DND-41 (cell line): ENCODE results near the gene ERAP2.

Experiments
- ATAC-seq: fragments of 200-7000 bp; cut with Tn5 transposase; 3 replicates; pipeline ENCODE4 v1.9.1; 2021; ENCODE audit warnings: low read depth; ENCODE audit not compliant: insufficient read depth
- DNase-seq: peaks from one replicate; pipeline ENCODE4 v3.0.0-alpha.2; 2020
- H2AFZ ChIP-seq: 2 replicates; pipeline ENCODE4 v1.6.0; 2012; ENCODE audit warnings: low read depth, low read length
- H3K27ac ChIP-seq: 2 replicates; pipeline ENCODE4 v1.5.1; 2012; ENCODE audit warnings: low read length, inconsistent platforms
- H3K27me3 ChIP-seq: fragments of 200-600 bp; sonication (generic); 2 replicates; pipeline ENCODE4 v1.6.0; 2012; ENCODE audit warnings: low read length, mild to moderate bottlenecking, inconsistent platforms; ENCODE audit not compliant: insufficient read depth, poor library complexity
- H3K36me3 ChIP-seq: 2 replicates; pipeline ENCODE4 v1.5.1; 2012; ENCODE audit warnings: low read length, inconsistent platforms; ENCODE audit not compliant: insufficient read depth
- H3K4me1 ChIP-seq: 2 replicates; pipeline ENCODE4 v1.5.1; 2012; ENCODE audit warnings: mild to moderate bottlenecking, low read length; ENCODE audit not compliant: insufficient read depth
- H3K4me2 ChIP-seq: 2 replicates; pipeline ENCODE4 v1.6.0; 2012; ENCODE audit warnings: mild to moderate bottlenecking, moderate library complexity, low read length, inconsistent platforms; ENCODE audit not compliant: insufficient read depth
- H3K4me3 ChIP-seq, 2 experiments: fragments of 200-600 bp in 1 of 2; shearing (Covaris generic) in 1 of 2; 2 replicates each; pipeline ENCODE4 v1.5.1; 2012 to 2016; ENCODE audit warnings: inconsistent platforms in 2 of 2, low read length in 2 of 2, mild to moderate bottlenecking in 2 of 2, low read depth in 1 of 2, moderate library complexity in 1 of 2
- H3K79me2 ChIP-seq: 2 replicates; pipeline ENCODE4 v1.6.0; 2012; ENCODE audit warnings: low read length, inconsistent platforms; ENCODE audit not compliant: insufficient read depth
- H3K9ac ChIP-seq: 2 replicates; pipeline ENCODE4 v1.6.0; 2012; ENCODE audit warnings: low read depth, mild to moderate bottlenecking, inconsistent platforms, low read length, moderate library complexity
- H3K9me3 ChIP-seq: 2 replicates; pipeline ENCODE4 v1.5.1; 2012; ENCODE audit warnings: low read length, moderate library complexity, mild to moderate bottlenecking, inconsistent platforms; ENCODE audit not compliant: insufficient read depth, severe bottlenecking
- H4K20me1 ChIP-seq: 2 replicates; pipeline ENCODE4 v1.6.0; 2012; ENCODE audit warnings: low read length; ENCODE audit not compliant: insufficient read depth
- EZH2 ChIP-seq: IDR thresholded peaks from 3 replicates; pipeline ENCODE4 v1.6.1; 2012; ENCODE audit warnings: borderline replicate concordance, low read depth, mild to moderate bottlenecking, moderate library complexity, low read length, inconsistent platforms; ENCODE audit not compliant: severe bottlenecking
- TF ChIP-seq, protein P1 (sequence below): IDR thresholded peaks from 2 replicates; pipeline ENCODE4 v1.5.1; 2012; ENCODE audit warnings: borderline replicate concordance, low read length, moderate library complexity, mild to moderate bottlenecking; ENCODE audit not compliant: poor library complexity, severe bottlenecking; ENCODE audit errors: extremely low read depth

The ERAP2 gene

DNA sequence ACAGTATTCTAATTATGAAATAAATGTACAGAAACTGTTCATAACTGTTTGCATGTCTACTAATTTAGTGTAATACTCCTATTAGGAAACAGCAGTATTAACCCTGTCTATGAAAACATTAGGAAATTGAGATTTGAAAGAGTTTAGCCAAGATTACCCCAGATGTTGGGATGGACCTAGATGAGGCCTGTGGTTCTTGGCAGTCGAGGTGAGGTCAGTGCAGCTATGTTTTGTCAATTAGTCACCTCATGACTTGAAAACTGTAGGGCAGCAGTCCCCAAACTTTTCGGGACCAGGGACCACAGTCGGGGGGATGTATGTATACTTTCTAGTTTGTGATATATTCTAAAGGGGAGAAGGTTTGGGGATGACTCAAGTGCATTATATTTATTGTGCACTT is 64.3 kb downstream of the ERAP2 start:
- H3K79me2 ChIP-seq = peaks cover 96% of the 10 kb centered on the region
- no peak overlapping the region for H3K4me3 ChIP-seq
- peak overlapping the region; percentile 4; the same call in 1 of the 2 replicates for H3K4me2 ChIP-seq

DNA sequence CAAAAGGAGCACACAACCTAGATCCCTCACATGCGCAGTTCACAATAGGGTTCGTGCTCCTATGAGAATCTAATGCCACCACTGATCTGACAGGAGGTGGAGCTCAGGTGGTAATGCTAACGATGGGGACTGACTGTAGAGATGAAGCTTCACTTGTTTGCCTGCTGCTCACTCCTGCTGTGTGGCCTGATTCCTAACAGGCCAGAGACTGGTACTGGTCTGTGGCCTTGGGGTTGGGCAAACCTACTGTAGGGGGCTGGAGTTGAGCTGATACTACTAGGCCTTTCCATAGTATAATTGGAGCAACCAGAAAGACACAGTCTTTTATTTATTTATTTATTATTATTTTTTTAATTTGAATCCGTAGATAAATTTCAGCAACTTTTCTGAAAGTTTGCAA is 64.8 kb downstream of the ERAP2 start:
- Histone ChIP-seq H3K4me1 (peaks cover 36% of the 10 kb centered on the region), H3K79me2 (peaks cover 100% of the 10 kb centered on the region), H3K4me2 (no peak overlapping the region), H3K27me3 (no peaks in the 10 kb centered on the region), H3K4me3 (no peak overlapping the region), H2AFZ (no peak overlapping the region), H4K20me1 (peaks cover 7% of the 10 kb centered on the region; the same call in 1 of the 2 replicates), H3K9me3 (no peaks in the 10 kb centered on the region), H3K9ac (no peak overlapping the region), H3K36me3 (peaks cover 6% of the 10 kb centered on the region), H3K27ac (no peak overlapping the region)
- ATAC-seq = no peak
- TF ChIP-seq, protein P1, sequence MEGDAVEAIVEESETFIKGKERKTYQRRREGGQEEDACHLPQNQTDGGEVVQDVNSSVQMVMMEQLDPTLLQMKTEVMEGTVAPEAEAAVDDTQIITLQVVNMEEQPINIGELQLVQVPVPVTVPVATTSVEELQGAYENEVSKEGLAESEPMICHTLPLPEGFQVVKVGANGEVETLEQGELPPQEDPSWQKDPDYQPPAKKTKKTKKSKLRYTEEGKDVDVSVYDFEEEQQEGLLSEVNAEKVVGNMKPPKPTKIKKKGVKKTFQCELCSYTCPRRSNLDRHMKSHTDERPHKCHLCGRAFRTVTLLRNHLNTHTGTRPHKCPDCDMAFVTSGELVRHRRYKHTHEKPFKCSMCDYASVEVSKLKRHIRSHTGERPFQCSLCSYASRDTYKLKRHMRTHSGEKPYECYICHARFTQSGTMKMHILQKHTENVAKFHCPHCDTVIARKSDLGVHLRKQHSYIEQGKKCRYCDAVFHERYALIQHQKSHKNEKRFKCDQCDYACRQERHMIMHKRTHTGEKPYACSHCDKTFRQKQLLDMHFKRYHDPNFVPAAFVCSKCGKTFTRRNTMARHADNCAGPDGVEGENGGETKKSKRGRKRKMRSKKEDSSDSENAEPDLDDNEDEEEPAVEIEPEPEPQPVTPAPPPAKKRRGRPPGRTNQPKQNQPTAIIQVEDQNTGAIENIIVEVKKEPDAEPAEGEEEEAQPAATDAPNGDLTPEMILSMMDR = no peak
- no peak for TF ChIP-seq EZH2
- DNase-seq = no peak

More for the DNA sequence above, 64.3 kb downstream of the ERAP2 start:
- TF ChIP-seq EZH2 = no peak
- TF ChIP-seq, protein P1 = no peak
- Histone ChIP-seq H4K20me1 (peaks cover 7% of the 10 kb centered on the region; the same call in 1 of the 2 replicates), H2AFZ (no peak overlapping the region), H3K27me3 (no peaks in the 10 kb centered on the region), H3K36me3 (peaks cover 6% of the 10 kb centered on the region), H3K9me3 (no peaks in the 10 kb centered on the region), H3K27ac (no peak overlapping the region), H3K4me1 (peaks cover 36% of the 10 kb centered on the region), H3K9ac (no peak overlapping the region)
- ATAC-seq (no peak), DNase-seq (no peak)

GRCh38 chr5:96942078-96942477 is 65.8 kb downstream of the ERAP2 start:
- Histone ChIP-seq H3K79me2 (peaks cover 100% of the 10 kb centered on the region), H3K9ac (no peak overlapping the region), H3K27ac (no peak overlapping the region), H3K27me3 (no peaks in the 10 kb centered on the region), H3K4me1 (peaks cover 33% of the 10 kb centered on the region), H3K36me3 (peaks cover 6% of the 10 kb centered on the region), H4K20me1 (peaks cover 7% of the 10 kb centered on the region; the same call in 1 of the 2 replicates), H3K4me2 (no peak overlapping the region), H3K4me3 (no peak overlapping the region), H2AFZ (no peak overlapping the region), H3K9me3 (no peaks in the 10 kb centered on the region)
- DNase-seq (no peak), ATAC-seq (no peak)
- TF ChIP-seq, protein P1 = no peak
- TF ChIP-seq EZH2 = no peak
